Thyroid gland (tissue), 4 donors: ENCODE data around the gene LEO1. TPM values are rescaled to one million over a fixed set of nuclear protein-coding genes. Genes with fewer than 3 reads are reported as not detected.

ENCODE experiments used
- DNase-seq, 2 donors: peaks; one replicate each; pipeline ENCODE4 v3.0.0-alpha.2; 2019
- H3K27ac ChIP-seq, 3 donors: fragments of 200-600 bp; sonication (generic); 1 replicate in 2 of 3; 2 replicates in 1 of 3; pipeline ENCODE4 v1.5.1; 2016 to 2019; ENCODE audit warnings: mild to moderate bottlenecking in 1 of 3, moderate library complexity in 1 of 3
- H3K27me3 ChIP-seq: fragments of 200-600 bp; sonication (generic); one replicate; pipeline ENCODE4 v1.5.1; 2019
- H3K36me3 ChIP-seq, 2 donors: fragments of 200-600 bp; sonication (generic); one replicate each; pipeline ENCODE4 v1.5.1; 2016 to 2019
- H3K4me1 ChIP-seq, 2 donors: fragments of 200-600 bp; sonication (generic); one replicate each; pipeline ENCODE4 v1.5.1; 2017 to 2019
- H3K4me3 ChIP-seq, 3 donors: fragments of 200-600 bp; sonication (generic); replicated peaks in 1 of 3; 1 replicate in 2 of 3; 2 replicates in 1 of 3; pipeline ENCODE4 v1.5.1; 2016; ENCODE audit warnings: mild to moderate bottlenecking in 1 of 3
- H3K9me3 ChIP-seq: fragments of 200-600 bp; sonication (generic); one replicate; pipeline ENCODE4 v1.5.1; 2017
- CTCF ChIP-seq, 6 experiments: fragments of 200-600 bp in 3 of 6; fragments of 450-650 bp in 3 of 6; sonication (generic) in 3 of 6; IDR thresholded peaks; one replicate each; pipeline ENCODE4 v1.5.1; 2016 to 2019; ENCODE audit warnings: antibody characterized with exemption in 6 of 6, mild to moderate bottlenecking in 2 of 6, inconsistent platforms in 1 of 6, moderate library complexity in 1 of 6
- POLR2A ChIP-seq, 2 donors: fragments of 450-650 bp; IDR thresholded peaks; one replicate each; pipeline ENCODE4 v1.6.1; 2017; ENCODE audit warnings: antibody characterized with exemption in 2 of 2, mild to moderate bottlenecking in 2 of 2, moderate library complexity in 1 of 2
- WGBS, 2 donors: methylation state at CpG; one replicate each; pipeline ENCODE4 v1.1.5; 2017; 5-methylcytosine and 5-hydroxymethylcytosine counted together
- intact Hi-C: fragments of 100-400 bp; cut with DNase I; formaldehyde crosslinking; loops from one replicate; pipeline ENCODE4 v1.15.1; 2023
- total RNA-seq, 4 donors: library from RNA; depleted of rRNA; stranded (reverse); fragments of >200 nt; gene quantifications; one replicate each; pipeline ENCODE4 v1.2.3, GENCODE V29; 2016

LEO1 gene
- total RNA-seq, 4 donors from 2014 or later = 13.2 to 26.9 (median 19.5) TPM

- Histone ChIP-seq H3K27ac (no peak overlapping the region), H3K27me3 (no peaks in the 10 kb centered on the region), H3K4me3 (no peak overlapping the region), H3K9me3 (no peaks in the 10 kb centered on the region), H3K4me1 (no peaks in the 10 kb centered on the region), H3K36me3 (peaks cover 38 to 52% of the 10 kb centered on the region in 2 donors)
- no peak for DNase-seq
- intact Hi-C loops = no loop called here
- 50 to 79% methylated on average over 2 of the region's 2 CpGs for WGBS, 2 donors
- TF ChIP-seq CTCF (IDR thresholded peaks at IDR 0.05) (no peak), POLR2A (IDR thresholded peaks at IDR 0.05) (no peak)
These were observed 24.5 kb downstream of the LEO1 start for GRCh38 chr15:51947124-51947523.

GRCh38 chr15:51939216-51939615 lies 32.4 kb downstream of the LEO1 start:
- H3K27me3 ChIP-seq = no peaks in the 10 kb centered on the region
- intact Hi-C loops = no loop called here

GRCh38 chr15:51938286-51938685 lies 33.3 kb downstream of the LEO1 start:
- Histone ChIP-seq H3K4me3 (no peak overlapping the region), H3K36me3 (peaks cover 0 to 8% of the 10 kb centered on the region in 2 donors), H3K9me3 (no peaks in the 10 kb centered on the region), H3K27me3 (no peaks in the 10 kb centered on the region), H3K27ac (no peak overlapping the region), H3K4me1 (no peaks in the 10 kb centered on the region)
- DNase-seq = no peak
- TF ChIP-seq CTCF (IDR thresholded peaks at IDR 0.05) (no peak), POLR2A (IDR thresholded peaks at IDR 0.05) (no peak)
- 89 to 92% methylated on average over 3 of the region's 3 CpGs for WGBS, 2 donors
- intact Hi-C loops = no loop called here

More at GRCh38 chr15:51939216-51939615, 32.4 kb downstream of the LEO1 start:
- H3K9me3 ChIP-seq = no peaks in the 10 kb centered on the region
- TF ChIP-seq CTCF (IDR thresholded peaks at IDR 0.05) (no peak), POLR2A (IDR thresholded peaks at IDR 0.05) (no peak)
- H3K4me1 ChIP-seq = no peaks in the 10 kb centered on the region
- H3K36me3 ChIP-seq = peaks cover 0 to 8% of the 10 kb centered on the region in 2 donors
- H3K27ac ChIP-seq = no peak overlapping the region
- H3K4me3 ChIP-seq = no peak overlapping the region
- DNase-seq = no peak

- 87 to 95% methylated on average over 2 of the region's 2 CpGs for WGBS, 2 donors
- intact Hi-C loops = no loop called here
- no peaks in the 10 kb centered on the region for H3K9me3 ChIP-seq
- H3K36me3 ChIP-seq = peaks cover 0 to 8% of the 10 kb centered on the region in 2 donors
- no peaks in the 10 kb centered on the region for H3K27me3 ChIP-seq
- DNase-seq = no peak
- H3K27ac ChIP-seq = no peak overlapping the region
- no peak overlapping the region for H3K4me3 ChIP-seq
- H3K4me1 ChIP-seq = no peaks in the 10 kb centered on the region
- no peak for TF ChIP-seq POLR2A (IDR thresholded peaks at IDR 0.05)
- TF ChIP-seq CTCF (IDR thresholded peaks at IDR 0.05) = no peak
These were observed 35.5 kb downstream of the LEO1 start for GRCh38 chr15:51936105-51936478.

- no peak for DNase-seq
- no peaks in the 10 kb centered on the region for H3K4me1 ChIP-seq
- no peak overlapping the region for H3K27ac ChIP-seq
- no peaks in the 10 kb centered on the region for H3K27me3 ChIP-seq
- intact Hi-C loops = no loop called here
- no peak for TF ChIP-seq POLR2A (IDR thresholded peaks at IDR 0.05)
- TF ChIP-seq CTCF (IDR thresholded peaks at IDR 0.05) = no peak
- H3K36me3 ChIP-seq = peaks cover 0 to 8% of the 10 kb centered on the region in 2 donors
- WGBS, 2 donors = 84 to 86% methylated on average over 5 of the region's 5 CpGs
- H3K4me3 ChIP-seq = no peak overlapping the region
- no peaks in the 10 kb centered on the region for H3K9me3 ChIP-seq
These were observed 36.0 kb downstream of the LEO1 start for GRCh38 chr15:51935466-51936104.
